Measurements from ENCODE around the gene OR5AK2. TPM values are rescaled to one million over a fixed set of nuclear protein-coding genes. Genes with fewer than 3 reads are reported as not detected.
"Not testable (repeated sequence)": the region's sequence is repeated elsewhere in the genome, so short reads cannot be mapped to it uniquely, and the experiment has no call there.

The OR5AK2 gene, protein sequence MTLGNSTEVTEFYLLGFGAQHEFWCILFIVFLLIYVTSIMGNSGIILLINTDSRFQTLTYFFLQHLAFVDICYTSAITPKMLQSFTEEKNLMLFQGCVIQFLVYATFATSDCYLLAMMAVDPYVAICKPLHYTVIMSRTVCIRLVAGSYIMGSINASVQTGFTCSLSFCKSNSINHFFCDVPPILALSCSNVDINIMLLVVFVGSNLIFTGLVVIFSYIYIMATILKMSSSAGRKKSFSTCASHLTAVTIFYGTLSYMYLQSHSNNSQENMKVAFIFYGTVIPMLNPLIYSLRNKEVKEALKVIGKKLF
- not detected for total RNA-seq

DNA sequence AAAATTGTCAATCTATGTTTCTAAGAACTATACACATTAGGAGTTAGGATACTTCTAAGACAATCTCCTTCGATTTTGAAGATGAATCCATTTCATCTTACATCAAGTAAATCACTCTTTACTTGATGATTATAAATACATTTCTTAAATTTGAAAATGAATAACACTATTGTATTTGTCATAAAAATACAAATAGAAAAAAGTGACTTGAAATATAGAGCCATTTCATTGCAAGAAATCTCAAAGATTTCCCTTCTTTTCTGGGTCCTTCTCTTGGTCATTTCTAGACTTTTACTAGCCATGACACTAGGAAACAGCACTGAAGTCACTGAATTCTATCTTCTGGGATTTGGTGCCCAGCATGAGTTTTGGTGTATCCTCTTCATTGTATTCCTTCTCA, at the start of gene OR5AK2:
Gene OR5AK2 (plus strand): TSS at position 301 of the 400 bp plus-strand sequence. CDS start 0 bp downstream, at position 301.
- Histone ChIP-seq H3K36me3 (no peaks in the 10 kb centered on the region), H3K27ac (no peak within 1 kb of the TSS), H3K4me1 (no peaks in the 10 kb centered on the region), H3K4me3 (no peak within 1 kb of the TSS), H3K9me3 (no peaks in the 10 kb centered on the region), H3K27me3 (no peaks in the 10 kb centered on the region)
- TF ChIP-seq EP300 (IDR thresholded peaks at IDR 0.05; ENCODE audit: low read depth) (no peak), POLR2A (IDR thresholded peaks at IDR 0.05) (no peak), POLR2AphosphoS5 (IDR thresholded peaks at IDR 0.05) (no peak)
- TF ChIP-seq, protein P1, sequence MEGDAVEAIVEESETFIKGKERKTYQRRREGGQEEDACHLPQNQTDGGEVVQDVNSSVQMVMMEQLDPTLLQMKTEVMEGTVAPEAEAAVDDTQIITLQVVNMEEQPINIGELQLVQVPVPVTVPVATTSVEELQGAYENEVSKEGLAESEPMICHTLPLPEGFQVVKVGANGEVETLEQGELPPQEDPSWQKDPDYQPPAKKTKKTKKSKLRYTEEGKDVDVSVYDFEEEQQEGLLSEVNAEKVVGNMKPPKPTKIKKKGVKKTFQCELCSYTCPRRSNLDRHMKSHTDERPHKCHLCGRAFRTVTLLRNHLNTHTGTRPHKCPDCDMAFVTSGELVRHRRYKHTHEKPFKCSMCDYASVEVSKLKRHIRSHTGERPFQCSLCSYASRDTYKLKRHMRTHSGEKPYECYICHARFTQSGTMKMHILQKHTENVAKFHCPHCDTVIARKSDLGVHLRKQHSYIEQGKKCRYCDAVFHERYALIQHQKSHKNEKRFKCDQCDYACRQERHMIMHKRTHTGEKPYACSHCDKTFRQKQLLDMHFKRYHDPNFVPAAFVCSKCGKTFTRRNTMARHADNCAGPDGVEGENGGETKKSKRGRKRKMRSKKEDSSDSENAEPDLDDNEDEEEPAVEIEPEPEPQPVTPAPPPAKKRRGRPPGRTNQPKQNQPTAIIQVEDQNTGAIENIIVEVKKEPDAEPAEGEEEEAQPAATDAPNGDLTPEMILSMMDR (IDR thresholded peaks at IDR 0.05), result no peak
- intact Hi-C loops (cut with DNase I; ENCODE audit: low total_unique reads) (no loop called here), in situ Hi-C loops (cut with MboI; ENCODE audit: low pct_ligation_motif_present in 1 of 4, low pct_unique_long_range_greater_than_20kb in 1 of 4, low sequenced_read_pairs in 3 of 4) (no loop called here)
- 64 to 71% methylated on average over 1 of the region's 1 CpG for WGBS, 2 donors (ENCODE audit: low coverage in 1 of 2)
- DNase-seq, result no peak

DNA sequence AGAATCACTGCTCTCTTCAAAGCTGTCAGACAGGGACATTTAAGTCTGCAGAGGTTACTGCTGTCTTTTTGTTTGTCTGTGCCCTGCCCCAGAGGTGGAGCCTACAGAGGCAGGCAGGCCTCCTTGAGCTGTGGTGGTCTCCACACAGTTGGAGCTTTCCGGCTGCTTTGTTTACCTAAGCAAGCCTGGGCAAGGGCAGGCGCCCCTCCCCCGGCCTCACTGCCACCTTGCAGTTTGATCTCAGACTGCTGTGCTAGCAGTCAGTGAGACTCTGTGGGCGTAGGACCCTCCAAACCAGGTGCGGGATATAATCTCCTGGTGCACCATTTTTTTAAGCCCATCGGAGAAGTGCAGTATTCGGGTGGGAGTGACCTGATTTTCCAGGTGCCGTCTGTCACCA, 43.2 kb upstream of the OR5AK2 start:
- DNase-seq; intact Hi-C loops (cut with DNase I; ENCODE audit: low total_unique reads); H3K9me3 ChIP-seq; in situ Hi-C loops (cut with MboI; ENCODE audit: low pct_ligation_motif_present in 1 of 4, low pct_unique_long_range_greater_than_20kb in 1 of 4, low sequenced_read_pairs in 3 of 4); H3K4me3 ChIP-seq; H3K27me3 ChIP-seq; H3K4me1 ChIP-seq; H3K27ac ChIP-seq; H3K36me3 ChIP-seq: not testable (repeated sequence)
- WGBS, 2 donors (ENCODE audit: low coverage in 1 of 2), result 90% methylated on average over 8 of the region's 8 CpGs; no CpG with 5 or more reads in 1 of the 2 donors

DNA sequence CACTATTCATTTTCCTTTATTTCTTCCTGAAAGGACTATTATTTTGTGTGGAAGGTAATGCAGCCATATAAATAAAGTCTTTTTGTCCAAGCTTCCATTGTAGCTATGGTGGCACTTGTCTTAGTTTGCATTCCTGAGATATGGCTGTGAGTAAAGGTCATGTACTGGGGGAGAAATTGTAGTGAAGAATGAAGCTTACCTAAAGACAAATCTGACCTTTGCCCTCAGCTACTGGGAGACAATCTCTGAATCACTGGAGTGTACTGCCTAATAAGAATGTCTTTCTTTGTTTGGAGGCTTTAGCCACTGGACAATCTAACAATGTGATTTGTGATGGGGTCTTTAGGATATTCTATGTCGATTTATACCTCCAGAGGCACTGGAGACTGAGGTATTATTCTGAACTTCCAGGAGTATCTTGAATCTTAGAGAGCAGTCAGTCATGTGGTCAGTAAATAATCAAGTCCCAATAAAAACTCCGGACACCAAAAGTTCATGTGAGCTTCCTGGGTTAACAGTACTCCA, 39.7 kb upstream of the OR5AK2 start:
- no peak for DNase-seq
- Histone ChIP-seq H3K27me3 (no peaks in the 10 kb centered on the region), H3K27ac (no peak overlapping the region), H3K36me3 (no peaks in the 10 kb centered on the region), H3K4me3 (no peak overlapping the region), H3K9me3 (no peaks in the 10 kb centered on the region), H3K4me1 (no peaks in the 10 kb centered on the region)
- intact Hi-C loops (cut with DNase I; ENCODE audit: low total_unique reads), result no loop called here
- no peak for TF ChIP-seq POLR2AphosphoS5 (IDR thresholded peaks at IDR 0.05)
- TF ChIP-seq, protein P1 (IDR thresholded peaks at IDR 0.05), result no peak
- TF ChIP-seq POLR2A (IDR thresholded peaks at IDR 0.05), result no peak
- no peak for TF ChIP-seq EP300 (IDR thresholded peaks at IDR 0.05; ENCODE audit: low read depth)
- in situ Hi-C loops (cut with MboI; ENCODE audit: low pct_ligation_motif_present in 1 of 4, low pct_unique_long_range_greater_than_20kb in 1 of 4, low sequenced_read_pairs in 3 of 4), result no loop called here
- WGBS, 2 donors (ENCODE audit: low coverage in 1 of 2), result 70 to 80% methylated on average over 2 of the region's 2 CpGs

DNA sequence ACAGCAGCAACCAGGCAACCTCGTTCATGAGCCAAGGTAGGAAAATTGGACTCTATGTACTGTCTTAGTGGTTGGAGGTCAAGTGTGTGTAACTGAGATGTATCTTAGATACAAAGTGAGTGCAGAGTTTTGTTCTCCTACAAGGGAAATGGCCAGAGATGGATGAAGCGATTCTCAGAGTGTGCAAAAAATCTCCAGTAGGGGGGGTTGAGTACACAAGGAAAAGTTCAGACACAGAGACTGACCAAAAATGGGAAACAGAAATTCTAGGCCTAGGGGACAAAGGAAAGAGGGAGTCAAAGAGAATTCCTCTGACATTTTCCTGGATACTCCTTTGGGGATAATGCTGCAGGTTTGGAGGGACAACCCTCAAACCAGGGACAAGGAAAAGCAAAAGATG, 38.2 kb upstream of the OR5AK2 start:
- intact Hi-C loops (cut with DNase I; ENCODE audit: low total_unique reads) (no loop called here), in situ Hi-C loops (cut with MboI; ENCODE audit: low pct_ligation_motif_present in 1 of 4, low pct_unique_long_range_greater_than_20kb in 1 of 4, low sequenced_read_pairs in 3 of 4) (no loop called here)
- no peaks in the 10 kb centered on the region for H3K27me3 ChIP-seq
- H3K4me1 ChIP-seq, result no peaks in the 10 kb centered on the region
- H3K27ac ChIP-seq, result no peak overlapping the region
- WGBS, 2 donors (ENCODE audit: low coverage in 1 of 2), result 84 to 100% methylated on average over 1 to 2 of the region's 2 CpGs
- H3K9me3 ChIP-seq, result no peaks in the 10 kb centered on the region
- no peak for DNase-seq
- no peak overlapping the region for H3K4me3 ChIP-seq
- H3K36me3 ChIP-seq, result no peaks in the 10 kb centered on the region
- TF ChIP-seq POLR2AphosphoS5 (IDR thresholded peaks at IDR 0.05) (no peak), EP300 (IDR thresholded peaks at IDR 0.05; ENCODE audit: low read depth) (no peak), POLR2A (IDR thresholded peaks at IDR 0.05) (no peak)
- TF ChIP-seq, protein P1 (IDR thresholded peaks at IDR 0.05), result no peak

DNA sequence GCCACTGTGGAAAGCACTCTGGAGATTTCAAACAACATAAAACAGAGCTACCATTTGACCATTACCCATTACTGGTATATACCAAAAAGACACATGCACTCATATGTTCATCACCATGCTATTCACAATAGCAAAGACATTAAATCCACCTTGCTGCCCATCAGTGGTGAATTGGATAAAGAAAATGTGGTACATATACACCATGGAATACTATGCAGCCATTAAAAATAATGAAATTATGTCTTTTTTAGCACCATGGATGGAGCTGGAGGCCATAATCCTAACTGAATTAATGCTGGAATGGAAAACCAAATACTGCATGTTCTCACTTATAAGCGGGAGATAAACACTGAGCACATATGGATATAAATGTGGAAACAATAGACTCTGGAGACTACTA, 34.8 kb upstream of the OR5AK2 start:
- WGBS, 2 donors (ENCODE audit: low coverage in 1 of 2), result 80 to 97% methylated on average over 1 of the region's 1 CpG

More for the DNA sequence above, 34.8 kb upstream of the OR5AK2 start:
- H3K4me1 ChIP-seq; H3K27ac ChIP-seq; in situ Hi-C loops (cut with MboI; ENCODE audit: low pct_ligation_motif_present in 1 of 4, low pct_unique_long_range_greater_than_20kb in 1 of 4, low sequenced_read_pairs in 3 of 4); H3K9me3 ChIP-seq; DNase-seq; H3K4me3 ChIP-seq; H3K36me3 ChIP-seq; H3K27me3 ChIP-seq; intact Hi-C loops (cut with DNase I; ENCODE audit: low total_unique reads): not testable (repeated sequence)

All from transverse colon (tissue), 4 donors.